Stomach smooth muscle (tissue), 2 donors: ENCODE results near the gene KANSL3.

Experiments
- H3K27ac ChIP-seq: one replicate; pipeline ENCODE4 v1.7.0; 2013; ENCODE audit warnings: mild to moderate bottlenecking, low read length, inconsistent platforms
- H3K27me3 ChIP-seq, 2 donors: one replicate each; pipeline ENCODE4 v1.7.0; 2013; ENCODE audit warnings: low read length in 2 of 2; ENCODE audit not compliant: insufficient read depth in 2 of 2, control insufficient read depth in 1 of 2
- H3K36me3 ChIP-seq, 2 donors: one replicate each; pipeline ENCODE4 v1.7.0; 2013; ENCODE audit warnings: low read length in 2 of 2; ENCODE audit not compliant: control insufficient read depth in 2 of 2, insufficient read depth in 2 of 2
- H3K4me1 ChIP-seq: one replicate; pipeline ENCODE4 v1.7.0; 2013; ENCODE audit warnings: low read length; ENCODE audit not compliant: control insufficient read depth, insufficient read depth
- H3K4me3 ChIP-seq, 2 donors: one replicate each; pipeline ENCODE4 v1.7.0; 2013; ENCODE audit warnings: low read length in 2 of 2
- H3K9ac ChIP-seq, 2 donors: one replicate each; pipeline ENCODE4 v1.7.0; 2013; ENCODE audit warnings: low read length in 2 of 2, mild to moderate bottlenecking in 1 of 2
- H3K9me3 ChIP-seq, 2 donors: one replicate each; pipeline ENCODE4 v1.7.0; 2013; ENCODE audit warnings: low read length in 2 of 2; ENCODE audit not compliant: control insufficient read depth in 2 of 2
- donor health status: healthy.
- donor health status: Pancreatic carcinoma.

KANSL3 gene

DNA sequence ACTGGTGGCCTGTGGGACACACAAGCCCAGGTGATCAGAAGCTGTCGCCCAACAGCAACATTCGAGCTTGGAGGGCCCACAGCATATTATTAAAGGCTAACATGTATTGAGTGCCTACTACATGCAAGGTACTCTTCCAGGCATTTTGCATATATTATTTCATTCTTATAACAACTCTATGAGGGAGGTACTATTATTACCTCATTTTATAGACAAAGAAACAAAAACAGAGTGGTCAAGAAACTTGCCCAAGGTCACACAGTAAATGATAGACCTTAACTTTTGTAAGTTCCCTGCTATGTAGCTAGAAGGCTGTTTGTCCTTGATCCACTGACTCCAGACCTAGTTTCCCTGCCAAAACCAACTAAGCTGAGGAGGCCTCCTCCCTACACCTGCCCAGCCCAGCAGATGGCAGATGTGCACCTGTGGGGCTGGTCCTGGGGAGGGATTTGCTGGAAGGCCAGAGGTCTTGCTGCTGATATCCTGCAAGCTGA is 35.7 kb downstream of the KANSL3 start:
- Histone ChIP-seq H3K9me3 (no peaks in the 10 kb centered on the region), H3K36me3 (peaks cover 71 to 76% of the 10 kb centered on the region in 2 donors), H3K27me3 (no peaks in the 10 kb centered on the region), H3K4me1 (no peaks in the 10 kb centered on the region), H3K9ac (no peak overlapping the region), H3K27ac (no peak overlapping the region), H3K4me3 (no peak overlapping the region)

DNA sequence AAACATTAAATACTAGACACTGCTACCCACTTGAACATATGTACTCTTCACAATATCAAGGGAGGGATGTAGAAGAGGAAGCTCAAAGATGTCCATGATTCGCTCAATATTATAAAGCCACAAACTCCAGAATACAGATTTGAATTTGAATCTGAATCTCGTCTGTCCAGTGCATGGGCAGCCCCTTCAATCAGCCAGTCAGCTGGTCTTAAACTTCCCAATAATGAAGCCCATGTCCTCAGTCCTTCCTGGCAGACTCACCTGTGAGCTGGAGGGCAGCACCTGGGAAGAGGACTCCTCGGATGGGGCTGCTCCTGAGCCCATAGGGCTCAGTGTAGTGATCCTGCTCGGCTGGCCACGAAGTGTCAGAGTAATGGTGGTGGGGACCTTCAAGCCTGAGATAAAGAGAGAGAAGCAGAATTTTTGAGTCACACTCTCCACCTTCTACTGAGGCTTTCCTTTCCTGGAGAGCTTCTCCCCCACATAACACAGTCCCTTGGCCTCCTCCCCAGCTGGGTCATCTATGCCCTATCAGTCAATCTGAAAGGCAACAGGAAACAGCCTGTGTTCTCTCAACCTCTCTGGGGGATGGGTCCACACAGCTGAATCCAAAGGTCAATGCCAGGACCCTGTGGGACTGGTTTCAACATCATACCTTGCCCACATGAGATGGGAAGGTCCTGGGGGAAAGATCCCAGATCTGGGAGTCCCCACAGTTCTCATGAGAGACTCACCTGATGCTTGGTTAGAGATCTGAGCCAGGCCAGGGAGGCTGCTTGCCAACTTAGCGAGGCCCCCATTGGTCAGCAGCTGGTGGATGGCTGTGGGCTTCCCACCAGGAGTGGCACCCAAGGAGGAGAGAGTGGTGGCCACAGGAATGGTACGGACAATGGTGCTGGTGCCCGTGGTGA is 36.5 kb downstream of the KANSL3 start:
- Histone ChIP-seq H3K27me3 (no peaks in the 10 kb centered on the region), H3K27ac (no peak overlapping the region), H3K4me3 (no peak overlapping the region), H3K4me1 (no peaks in the 10 kb centered on the region), H3K36me3 (peaks cover 65 to 71% of the 10 kb centered on the region in 2 donors), H3K9me3 (no peaks in the 10 kb centered on the region), H3K9ac (no peak overlapping the region)

DNA sequence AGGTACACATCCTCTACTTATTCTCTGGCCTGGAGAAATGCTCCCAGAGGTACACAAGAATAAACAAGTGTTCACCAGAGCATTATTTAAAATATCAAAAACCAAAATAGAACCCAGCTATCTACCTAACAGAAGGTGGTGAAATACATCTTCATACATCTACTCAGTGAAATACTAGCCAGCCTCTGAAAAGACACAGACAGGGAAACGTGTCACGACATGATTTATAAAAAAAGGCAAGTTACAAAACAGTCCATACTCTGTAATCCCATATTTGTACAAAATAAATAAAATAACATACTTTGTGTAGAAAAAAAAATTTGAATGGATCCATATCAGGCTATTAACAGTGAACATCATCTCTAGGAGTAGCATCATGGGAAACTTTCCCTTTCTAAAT is 38.2 kb downstream of the KANSL3 start:
- Histone ChIP-seq H3K27me3 (no peaks in the 10 kb centered on the region), H3K36me3 (peaks cover 63 to 68% of the 10 kb centered on the region in 2 donors)

DNA sequence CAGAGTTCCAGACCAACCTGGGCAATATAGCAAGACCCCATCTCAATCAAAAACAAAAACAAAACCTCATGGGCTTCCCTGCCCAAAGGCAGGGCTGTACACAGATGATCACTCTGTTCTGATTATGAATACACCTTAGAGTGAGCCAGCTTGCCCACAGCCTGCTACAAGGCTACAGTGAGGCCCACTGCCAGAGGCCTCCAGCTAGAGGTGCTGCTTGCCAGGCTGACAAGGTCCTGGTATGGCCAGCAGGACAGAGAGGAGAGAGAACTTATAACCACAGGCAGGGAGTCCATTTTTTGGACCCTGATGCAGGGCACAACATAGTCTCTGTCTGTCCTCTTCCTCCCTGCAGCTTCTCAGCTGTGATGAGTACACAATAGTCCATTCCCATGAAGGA is 41.5 kb downstream of the KANSL3 start:
- no peaks in the 10 kb centered on the region for H3K9me3 ChIP-seq
- no peak overlapping the region for H3K4me3 ChIP-seq
- no peak overlapping the region for H3K27ac ChIP-seq
- no peaks in the 10 kb centered on the region for H3K4me1 ChIP-seq
- peaks cover 56 to 64% of the 10 kb centered on the region in 2 donors for H3K36me3 ChIP-seq
- no peak overlapping the region for H3K9ac ChIP-seq
- no peaks in the 10 kb centered on the region for H3K27me3 ChIP-seq

More for the DNA sequence above, 38.2 kb downstream of the KANSL3 start:
- no peak overlapping the region for H3K9ac ChIP-seq
- H3K27ac ChIP-seq, result no peak overlapping the region
- H3K4me3 ChIP-seq, result no peak overlapping the region
- H3K4me1 ChIP-seq, result no peaks in the 10 kb centered on the region
- H3K9me3 ChIP-seq, result no peaks in the 10 kb centered on the region

DNA sequence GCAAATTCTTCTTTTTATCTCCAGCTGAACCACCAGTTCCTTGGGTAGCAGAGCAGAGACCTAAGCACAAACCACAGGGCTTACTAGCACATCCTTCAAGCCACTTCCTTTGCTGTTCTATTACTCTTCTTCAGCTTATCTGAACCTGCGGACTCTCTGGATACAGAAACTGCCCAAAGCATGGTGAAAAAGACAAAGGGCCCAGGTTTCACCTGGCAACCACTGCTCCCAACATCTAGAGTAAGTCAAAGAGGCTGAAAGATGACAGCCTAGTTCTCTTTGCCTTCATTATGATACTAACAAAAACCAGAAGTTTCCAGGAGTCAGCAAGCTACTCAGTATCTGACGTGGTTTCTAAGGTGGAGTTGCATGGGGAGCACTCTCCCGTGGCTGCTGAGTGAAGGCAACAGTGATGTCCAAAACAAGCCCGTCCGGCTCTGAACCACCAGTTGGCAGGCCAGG is 43.4 kb downstream of the KANSL3 start:
- H3K9me3 ChIP-seq, result no peaks in the 10 kb centered on the region
- H3K4me3 ChIP-seq, result no peak overlapping the region
- H3K27me3 ChIP-seq, result no peaks in the 10 kb centered on the region
- H3K27ac ChIP-seq, result no peak overlapping the region
- H3K9ac ChIP-seq, result no peak overlapping the region
- H3K36me3 ChIP-seq, result peaks cover 43 to 51% of the 10 kb centered on the region in 2 donors
- no peaks in the 10 kb centered on the region for H3K4me1 ChIP-seq

DNA sequence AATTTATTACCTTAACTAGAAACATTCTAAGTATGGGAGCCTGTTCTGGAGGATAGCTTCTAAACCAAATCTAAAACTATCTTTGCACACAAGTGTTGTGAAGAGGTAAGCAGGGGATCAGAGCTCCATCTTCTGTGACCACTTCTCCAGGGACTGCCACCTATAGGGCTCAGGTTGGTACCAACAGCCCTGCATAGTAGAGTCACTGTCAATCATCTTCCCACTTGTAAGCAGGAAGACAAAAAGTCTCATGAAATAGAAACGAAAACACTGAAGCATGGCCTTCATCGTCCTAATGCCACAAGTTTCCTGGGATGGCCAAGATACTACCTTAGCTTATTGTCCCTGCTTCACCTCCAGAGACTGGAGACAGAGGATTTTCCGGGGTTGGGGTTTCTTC is 43.8 kb downstream of the KANSL3 start:
- Histone ChIP-seq H3K27ac (no peak overlapping the region), H3K9me3 (no peaks in the 10 kb centered on the region), H3K4me1 (no peaks in the 10 kb centered on the region), H3K4me3 (no peak overlapping the region), H3K36me3 (peaks cover 42 to 50% of the 10 kb centered on the region in 2 donors), H3K27me3 (no peaks in the 10 kb centered on the region), H3K9ac (no peak overlapping the region)

DNA sequence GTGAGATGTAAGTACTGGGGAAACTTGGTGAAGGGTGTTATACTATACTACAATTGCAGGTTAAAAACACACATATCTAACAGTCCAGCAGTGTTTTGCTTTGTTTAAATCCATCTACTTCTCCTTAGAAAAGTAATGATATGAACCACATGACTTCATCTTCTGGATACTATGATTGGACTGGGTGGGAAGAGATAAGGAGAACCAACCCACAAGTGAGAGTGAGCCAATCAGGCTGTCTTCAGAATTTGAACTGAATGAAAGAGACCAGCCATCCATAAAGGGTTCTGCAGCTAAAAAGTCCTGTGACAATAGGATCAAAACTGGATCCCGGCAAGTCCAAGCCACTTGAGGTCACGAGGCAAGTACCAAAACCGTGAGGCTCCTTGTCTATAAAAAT is 46.6 kb downstream of the KANSL3 start:
- H3K4me1 ChIP-seq, result no peaks in the 10 kb centered on the region
- no peak overlapping the region for H3K9ac ChIP-seq
- no peaks in the 10 kb centered on the region for H3K27me3 ChIP-seq
- no peak overlapping the region for H3K4me3 ChIP-seq
- no peak overlapping the region for H3K27ac ChIP-seq
- H3K36me3 ChIP-seq, result peaks cover 38 to 41% of the 10 kb centered on the region in 2 donors
- H3K9me3 ChIP-seq, result no peaks in the 10 kb centered on the region

DNA sequence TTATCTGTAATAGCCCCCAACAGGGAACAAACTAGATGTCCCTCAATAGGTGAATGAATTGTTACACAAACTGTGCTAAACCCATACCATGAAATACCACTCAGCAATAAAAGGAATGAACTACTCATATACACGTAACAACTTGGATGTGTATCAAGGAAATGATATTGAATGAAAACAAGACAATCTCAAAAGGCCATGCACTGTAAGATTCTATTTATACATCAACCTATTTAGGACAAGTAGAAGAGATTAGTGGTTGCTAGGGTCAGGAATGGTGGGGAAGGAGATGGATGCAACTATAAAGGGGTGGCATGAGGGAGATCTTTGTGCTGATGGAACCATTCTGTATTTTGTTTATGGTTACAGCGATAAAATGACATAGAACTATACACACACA is 47.1 kb downstream of the KANSL3 start:
- Histone ChIP-seq H3K36me3 (peaks cover 35 to 39% of the 10 kb centered on the region in 2 donors), H3K9ac (no peak overlapping the region), H3K9me3 (no peaks in the 10 kb centered on the region), H3K4me3 (no peak overlapping the region), H3K4me1 (no peaks in the 10 kb centered on the region), H3K27me3 (no peaks in the 10 kb centered on the region), H3K27ac (no peak overlapping the region)

DNA sequence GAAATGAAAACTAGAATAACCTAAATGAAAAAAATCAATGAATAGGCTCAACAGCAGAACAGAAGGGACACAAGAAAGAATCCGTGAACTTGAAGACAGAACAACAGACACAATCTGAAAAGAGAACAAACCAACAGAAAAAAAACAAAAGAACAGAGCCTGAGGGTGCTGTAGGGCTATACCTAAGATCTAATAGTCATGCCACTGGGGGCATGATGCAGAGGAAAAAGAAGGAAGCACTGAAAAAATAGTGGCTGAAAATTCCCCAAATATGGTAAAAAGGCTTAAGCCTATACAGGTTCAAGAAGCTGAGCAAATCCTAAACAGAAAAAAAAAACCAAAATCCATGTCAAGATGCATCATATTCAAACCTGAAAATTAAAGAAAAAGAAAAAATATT is 50.3 kb downstream of the KANSL3 start:
- no peak overlapping the region for H3K9ac ChIP-seq
- H3K4me1 ChIP-seq, result no peaks in the 10 kb centered on the region

DNA sequence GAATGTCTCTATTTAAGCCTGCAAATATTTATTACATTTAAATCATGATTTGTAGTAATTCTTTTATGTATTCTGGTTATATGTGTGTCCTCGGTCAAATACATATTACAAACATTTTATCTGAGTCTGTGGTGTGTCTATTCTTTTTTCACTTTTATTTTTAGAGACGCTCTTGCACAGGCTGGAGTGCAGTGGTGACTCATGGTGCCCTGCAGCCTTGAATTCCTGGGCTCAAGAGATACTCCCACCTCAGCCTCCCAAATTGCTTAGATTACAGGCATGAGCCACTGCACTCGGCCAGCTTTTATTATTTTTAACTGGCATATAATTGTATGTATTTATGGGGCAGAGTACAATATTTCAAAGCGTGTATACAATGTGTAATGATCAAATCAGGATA is 54.1 kb downstream of the KANSL3 start:
- no peak overlapping the region for H3K9ac ChIP-seq
- H3K27ac ChIP-seq, result no peak overlapping the region
- H3K27me3 ChIP-seq, result no peaks in the 10 kb centered on the region
- H3K4me1 ChIP-seq, result no peaks in the 10 kb centered on the region
- no peak overlapping the region for H3K4me3 ChIP-seq
- H3K9me3 ChIP-seq, result no peaks in the 10 kb centered on the region
- H3K36me3 ChIP-seq, result peaks cover 2 to 13% of the 10 kb centered on the region in 2 donors

More for the DNA sequence above, 50.3 kb downstream of the KANSL3 start:
- no peak overlapping the region for H3K27ac ChIP-seq
- H3K9me3 ChIP-seq, result no peaks in the 10 kb centered on the region
- H3K27me3 ChIP-seq, result no peaks in the 10 kb centered on the region
- no peak overlapping the region for H3K4me3 ChIP-seq
- peaks cover 5 to 15% of the 10 kb centered on the region in 2 donors for H3K36me3 ChIP-seq

DNA sequence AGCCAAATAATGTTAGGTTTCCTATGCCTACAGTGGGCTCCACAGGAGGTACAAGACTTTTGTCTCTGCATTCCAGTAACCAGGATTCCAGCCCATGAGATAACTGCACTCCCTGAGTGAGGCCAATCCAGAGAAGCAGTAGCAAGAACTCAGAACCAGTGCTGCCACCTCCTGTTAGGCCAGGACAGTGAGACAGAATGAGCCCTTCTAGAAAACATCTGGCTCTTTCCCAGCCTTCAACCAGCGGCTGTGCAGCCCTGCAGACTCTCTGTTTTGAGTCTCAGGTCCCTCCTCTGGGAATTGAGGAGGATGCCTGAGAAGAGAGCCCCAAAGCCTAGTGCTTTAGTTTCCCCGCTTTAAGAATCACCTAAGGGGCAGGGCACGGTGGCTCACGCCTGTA is 57.3 kb downstream of the KANSL3 start:
- no peak overlapping the region for H3K9ac ChIP-seq
- no peaks in the 10 kb centered on the region for H3K27me3 ChIP-seq
- H3K27ac ChIP-seq, result no peak overlapping the region

More for the DNA sequence above, 57.3 kb downstream of the KANSL3 start:
- Histone ChIP-seq H3K4me1 (no peaks in the 10 kb centered on the region), H3K36me3 (peaks cover 2 to 7% of the 10 kb centered on the region in 2 donors), H3K9me3 (no peaks in the 10 kb centered on the region), H3K4me3 (no peak overlapping the region)
